ENCODE measurements around the gene AGBL5.
"Not testable (repeated sequence)": the region's sequence is repeated elsewhere in the genome, so short reads cannot be mapped to it uniquely, and the experiment has no call there.

AGBL5 gene

GRCh38 chr2:27118525-27119329 lies 67.3 kb downstream of the AGBL5 start, which contains the start of gene CGREF1:
Gene CGREF1, minus strand, starts transcription at chr2:27119128. Its CDS starts 14,762 bp downstream, at chr2:27104366.
- DNase-seq (ENCODE audit: low read depth), result no peak

- DNase-seq (ENCODE audit: low read depth), result not testable (repeated sequence)
These were observed 67.8 kb downstream of the AGBL5 start for GRCh38 chr2:27119330-27119670.
